Body of pancreas (tissue), 4 donors: ENCODE measurements around the gene PNRC1. TPM values are rescaled to one million over a fixed set of nuclear protein-coding genes. Genes with fewer than 3 reads are reported as not detected.
A peak's percentile ranks its signal among the peaks of the same experiment; 100 is the strongest.

Experiments
- ATAC-seq: fragments of 150-250 bp; one replicate; pipeline ENCODE4 v1.9.1; 2016
- DNase-seq, 4 donors: peaks; one replicate each; pipeline ENCODE4 v3.0.0-alpha.2; 2019
- H3K27ac ChIP-seq, 4 donors: fragments of 200-600 bp; sonication (generic); 1 replicate in 3 of 4; 2 replicates in 1 of 4; pipeline versions ENCODE4 v1.5.1 to v1.6.1; 2016 to 2019; ENCODE audit warnings: mild to moderate bottlenecking in 1 of 4, mixed read lengths in 1 of 4, moderate library complexity in 1 of 4
- H3K27me3 ChIP-seq, 2 donors: fragments of 200-600 bp; sonication (generic); one replicate each; pipeline ENCODE4 v1.6.0; 2016; ENCODE audit warnings: mild to moderate bottlenecking in 1 of 2
- H3K36me3 ChIP-seq, 2 donors: fragments of 200-600 bp; sonication (generic); replicated peaks in 1 of 2; 2 replicates each; pipeline ENCODE4 v1.5.1; 2016; ENCODE audit warnings: low read depth in 2 of 2; ENCODE audit not compliant: insufficient read depth in 1 of 2
- H3K4me1 ChIP-seq: fragments of 200-600 bp; sonication (generic); one replicate; pipeline ENCODE4 v1.6.0; 2016
- H3K4me3 ChIP-seq, 2 donors: fragments of 200-600 bp; sonication (generic); 1 replicate in 1 of 2; 2 replicates in 1 of 2; pipeline ENCODE4 v1.5.1; 2016 to 2019
- H3K9me3 ChIP-seq, 3 donors: fragments of 200-600 bp; sonication (generic); 1 replicate in 2 of 3; 2 replicates in 1 of 3; pipeline ENCODE4 v1.5.1; 2016
- CTCF ChIP-seq, 7 experiments: fragments of 450-650 bp in 4 of 7; fragments of 200-600 bp in 3 of 7; sonication (generic) in 3 of 7; IDR thresholded peaks; one replicate each; pipeline ENCODE4 v1.5.1; 2016 to 2019; ENCODE audit warnings: antibody characterized with exemption in 7 of 7
- POLR2A ChIP-seq, 3 donors: fragments of 450-650 bp; IDR thresholded peaks; one replicate each; pipeline ENCODE4 v1.6.1; 2016; ENCODE audit warnings: antibody characterized with exemption in 3 of 3, mild to moderate bottlenecking in 2 of 3
- WGBS, 2 donors: methylation state at CpG; one replicate each; pipeline ENCODE4 v1.1.5; 2017; 5-methylcytosine and 5-hydroxymethylcytosine counted together
- intact Hi-C: fragments of 100-400 bp; cut with DNase I; formaldehyde crosslinking; loops from one replicate; pipeline ENCODE4 v1.15.1; 2023
- total RNA-seq, 2 donors: library from RNA; depleted of rRNA; stranded (reverse); fragments of >200 nt; gene quantifications; one replicate each; pipeline ENCODE4 v1.1.0, GENCODE V29; 2016

Gene PNRC1
- total RNA-seq, 2 donors from 2014 or later, result 133 to 179 TPM

GRCh38 chr6:89048288-89048923, 32.1 kb upstream of the PNRC1 start:
- no peaks in the 10 kb centered on the region for H3K9me3 ChIP-seq
- no peak overlapping the region for H3K4me3 ChIP-seq
- DNase-seq, result no peak
- no peak for ATAC-seq
- peaks cover 20% of the 10 kb centered on the region for H3K4me1 ChIP-seq
- H3K27me3 ChIP-seq, result no peaks in the 10 kb centered on the region
- no peaks in the 10 kb centered on the region for H3K36me3 ChIP-seq
- no peak overlapping the region for H3K27ac ChIP-seq
- TF ChIP-seq CTCF (IDR thresholded peaks at IDR 0.05) (no peak), POLR2A (IDR thresholded peaks at IDR 0.05) (no peak)
- WGBS, 2 donors, result 78 to 81% methylated on average over 3 of the region's 3 CpGs
- intact Hi-C loops, result no loop called here

GRCh38 chr6:89048985-89049384, 31.6 kb upstream of the PNRC1 start:
- DNase-seq, result no peak
- WGBS, 2 donors, result 47 to 83% methylated on average over 1 of the region's 1 CpG
- TF ChIP-seq POLR2A (IDR thresholded peaks at IDR 0.05) (no peak), CTCF (IDR thresholded peaks at IDR 0.05) (no peak)
- no peaks in the 10 kb centered on the region for H3K27me3 ChIP-seq
- intact Hi-C loops, result no loop called here
- no peak for ATAC-seq
- H3K27ac ChIP-seq, result no peak overlapping the region
- H3K4me3 ChIP-seq, result no peak overlapping the region
- no peaks in the 10 kb centered on the region for H3K36me3 ChIP-seq
- peaks cover 20% of the 10 kb centered on the region for H3K4me1 ChIP-seq
- H3K9me3 ChIP-seq, result no peaks in the 10 kb centered on the region

- no peak overlapping the region for H3K4me3 ChIP-seq
- H3K27ac ChIP-seq, result peak overlapping the region in 2 of 4 donors; percentile 67 to 69
- 55 to 56% methylated on average over 3 of the region's 3 CpGs for WGBS, 2 donors
- intact Hi-C loops, result no loop called here
- DNase-seq (peak; percentile 44 to 65 (median 53)), ATAC-seq (peak; percentile 82)
- H3K36me3 ChIP-seq, result no peaks in the 10 kb centered on the region
- H3K4me1 ChIP-seq, result peaks cover 20% of the 10 kb centered on the region
- H3K9me3 ChIP-seq, result no peaks in the 10 kb centered on the region
- no peak for TF ChIP-seq POLR2A (IDR thresholded peaks at IDR 0.05)
- no peak for TF ChIP-seq CTCF (IDR thresholded peaks at IDR 0.05)
- no peaks in the 10 kb centered on the region for H3K27me3 ChIP-seq
These were observed 30.4 kb upstream of the PNRC1 start for GRCh38 chr6:89050155-89050554.

GRCh38 chr6:89050697-89051096, 29.9 kb upstream of the PNRC1 start:
- H3K4me1 ChIP-seq, result peaks cover 20% of the 10 kb centered on the region
- WGBS, 2 donors, result 18 to 24% methylated on average over 1 to 3 of the region's 3 CpGs
- DNase-seq, result peak; percentile 22 to 46 (median 36)
- ATAC-seq, result peak; percentile 74
- TF ChIP-seq POLR2A (IDR thresholded peaks at IDR 0.05) (peak in 1 of 3 donors; percentile 18), CTCF (IDR thresholded peaks at IDR 0.05) (no peak)
- H3K4me3 ChIP-seq, result no peak overlapping the region
- H3K27ac ChIP-seq, result peak overlapping the region; percentile 16 to 69 (median 54)
- intact Hi-C loops, result no loop called here
- no peaks in the 10 kb centered on the region for H3K27me3 ChIP-seq
- no peaks in the 10 kb centered on the region for H3K9me3 ChIP-seq
- H3K36me3 ChIP-seq, result no peaks in the 10 kb centered on the region

- intact Hi-C loops, result no loop called here
- ATAC-seq (no peak), DNase-seq (no peak)
- WGBS, 2 donors, result 73% methylated on average over 3 of the region's 3 CpGs
- no peaks in the 10 kb centered on the region for H3K9me3 ChIP-seq
- TF ChIP-seq CTCF (IDR thresholded peaks at IDR 0.05) (no peak), POLR2A (IDR thresholded peaks at IDR 0.05) (no peak)
- H3K4me1 ChIP-seq, result peaks cover 20% of the 10 kb centered on the region
- H3K4me3 ChIP-seq, result no peak overlapping the region
- H3K36me3 ChIP-seq, result no peaks in the 10 kb centered on the region
- no peaks in the 10 kb centered on the region for H3K27me3 ChIP-seq
- no peak overlapping the region for H3K27ac ChIP-seq
These were observed 28.9 kb upstream of the PNRC1 start for GRCh38 chr6:89051676-89052075.
